IMR-90 (cell line): Measurements from ENCODE around the gene ST7. TPM values are rescaled to one million over a fixed set of nuclear protein-coding genes. Genes with fewer than 3 reads are reported as not detected.

Source experiments
- ATAC-seq: fragments of 200-7000 bp; cut with Tn5 transposase; 2 replicates; pipeline ENCODE4 v1.9.1; 2020; ENCODE audit warnings: low read depth, mild to moderate bottlenecking, moderate library complexity
- BruUV-seq: library from RNA; stranded (reverse); fragments of 400-500 nt; replicated peaks from 2 replicates; lab custom pipeline; 2021; lab: Mats Ljungman, UMichigan
- CTCF ChIA-PET: fragments of 300-600 bp; formaldehyde crosslinking; extraction: SDS; loops from one replicate; lab custom pipeline; 2021; ENCODE audit warnings: antibody characterized with exemption; lab: Yijun Ruan, JAX
- POLR2A ChIA-PET: fragments of 300-600 bp; sonication (Branson Sonifier 250); formaldehyde crosslinking; loops from one replicate; lab custom pipeline; 2022; ENCODE audit warnings: antibody characterized with exemption; ENCODE audit not compliant: unreplicated experiment; lab: Charles Lee
- DNase-seq: peaks from one replicate; pipeline ENCODE4 v3.0.0; 2013
- H2AFZ ChIP-seq: replicated peaks from 2 replicates; pipeline ENCODE3; 2013; ENCODE audit warnings: low read length, mild to moderate bottlenecking; ENCODE audit not compliant: poor library complexity
- H2AK5ac ChIP-seq: 2 replicates; pipeline ENCODE4 v1.6.1; 2013; ENCODE audit warnings: low read depth, low read length, inconsistent platforms
- H2AK9ac ChIP-seq: replicated peaks from 2 replicates; pipeline ENCODE3; 2013; ENCODE audit warnings: mild to moderate bottlenecking, low read depth, low read length, moderate library complexity; ENCODE audit not compliant: poor library complexity
- H2BK120ac ChIP-seq: 2 replicates; pipeline ENCODE4 v1.6.1; 2013; ENCODE audit warnings: low read depth, low read length, inconsistent platforms
- H2BK15ac ChIP-seq: 3 replicates; pipeline ENCODE4 v1.6.1; 2013; ENCODE audit warnings: low read depth, low read length, inconsistent platforms
- H2BK20ac ChIP-seq: 2 replicates; pipeline ENCODE4 v1.6.1; 2013; ENCODE audit warnings: low read depth, mild to moderate bottlenecking, inconsistent platforms, low read length, moderate library complexity
- H2BK5ac ChIP-seq: 2 replicates; pipeline ENCODE4 v1.6.1; 2013; ENCODE audit warnings: mild to moderate bottlenecking, low read depth, low read length, inconsistent platforms; ENCODE audit not compliant: poor library complexity, severe bottlenecking
- H3K14ac ChIP-seq: replicated peaks from 2 replicates; pipeline ENCODE4 v1.6.1; 2013; ENCODE audit warnings: low read depth, low read length, inconsistent platforms
- H3K18ac ChIP-seq: 2 replicates; pipeline ENCODE4 v1.6.1; 2013; ENCODE audit warnings: low read depth, low read length, control low read depth
- H3K23ac ChIP-seq: 2 replicates; pipeline ENCODE4 v1.6.1; 2013; ENCODE audit warnings: low read depth, low read length, inconsistent platforms
- H3K27ac ChIP-seq: 2 replicates; pipeline ENCODE4 v1.5.1; 2013; ENCODE audit warnings: mild to moderate bottlenecking, control low read depth, low read length; ENCODE audit not compliant: insufficient read depth
- H3K27me3 ChIP-seq: 2 replicates; pipeline ENCODE4 v1.6.1; 2013; ENCODE audit warnings: low read length; ENCODE audit not compliant: control insufficient read depth, insufficient read depth
- H3K36me3 ChIP-seq: 2 replicates; pipeline ENCODE4 v1.6.1; 2013; ENCODE audit warnings: low read length, mixed read lengths; ENCODE audit not compliant: control insufficient read depth, insufficient read depth
- H3K4ac ChIP-seq: 2 replicates; pipeline ENCODE4 v1.6.1; 2013; ENCODE audit warnings: low read depth, low read length, inconsistent platforms
- H3K4me1 ChIP-seq: 2 replicates; pipeline ENCODE4 v1.6.1; 2013; ENCODE audit warnings: low read length, mixed read lengths; ENCODE audit not compliant: control insufficient read depth, insufficient read depth
- H3K4me2 ChIP-seq: 2 replicates; pipeline ENCODE4 v1.6.1; 2013; ENCODE audit warnings: low read depth, mild to moderate bottlenecking, control low read depth, low read length, moderate library complexity
- H3K4me3 ChIP-seq: 2 replicates; pipeline ENCODE4 v1.5.1; 2013; ENCODE audit warnings: low read depth, mild to moderate bottlenecking, control low read depth, low read length, moderate library complexity; ENCODE audit not compliant: insufficient read depth
- H3K56ac ChIP-seq: 2 replicates; pipeline ENCODE4 v1.6.1; 2013; ENCODE audit warnings: low read length, inconsistent platforms; ENCODE audit not compliant: insufficient read depth; ENCODE audit errors: extremely low read depth
- H3K79me1 ChIP-seq, 2 experiments: 2 replicates each; pipeline ENCODE4 v1.6.1; 2013; ENCODE audit warnings: low read length in 2 of 2, inconsistent platforms in 1 of 2, low read depth in 1 of 2
- H3K9ac ChIP-seq: 2 replicates; pipeline ENCODE4 v1.6.1; 2013; ENCODE audit warnings: low read depth, low read length, control low read depth
- H3K9me1 ChIP-seq: 2 replicates; pipeline ENCODE4 v1.6.1; 2013; ENCODE audit warnings: low read length, inconsistent platforms; ENCODE audit not compliant: insufficient read depth
- H3K9me3 ChIP-seq: 2 replicates; pipeline ENCODE4 v1.6.1; 2013; ENCODE audit warnings: low read length; ENCODE audit not compliant: control insufficient read depth, insufficient read depth
- H4K20me1 ChIP-seq: 2 replicates; pipeline ENCODE4 v1.6.1; 2013; ENCODE audit warnings: low read length, inconsistent platforms; ENCODE audit not compliant: insufficient read depth
- H4K5ac ChIP-seq: 2 replicates; pipeline ENCODE4 v1.6.1; 2013; ENCODE audit warnings: mild to moderate bottlenecking, low read depth, low read length, control low read depth
- H4K8ac ChIP-seq, 2 experiments: 2 replicates each; pipeline ENCODE4 v1.6.1; 2013; ENCODE audit warnings: low read depth in 2 of 2, low read length in 2 of 2, control low read depth in 1 of 2, inconsistent platforms in 1 of 2
- H4K91ac ChIP-seq: 2 replicates; pipeline ENCODE4 v1.6.1; 2013; ENCODE audit warnings: low read depth, low read length, inconsistent platforms; ENCODE audit not compliant: insufficient read depth
- CEBPB ChIP-seq: IDR thresholded peaks from 2 replicates; pipeline ENCODE4 v1.6.1; 2012; ENCODE audit warnings: low read depth, low read length, improper control_type of control experiment
- CHD1 ChIP-seq: IDR thresholded peaks from 2 replicates; pipeline ENCODE4 v1.6.1; 2012; ENCODE audit warnings: low read depth, low read length, improper control_type of control experiment
- FOS ChIP-seq: fragments of 150-350 bp; IDR thresholded peaks from 2 replicates; pipeline ENCODE4 v1.6.1; 2016; ENCODE audit warnings: low read depth, low read length
- MAFK ChIP-seq: IDR thresholded peaks from 2 replicates; pipeline ENCODE4 v1.6.1; 2012; ENCODE audit warnings: low read depth, low read length, improper control_type of control experiment
- MAZ ChIP-seq: IDR thresholded peaks from 2 replicates; pipeline ENCODE4 v1.6.1; 2012; ENCODE audit warnings: low read depth, mild to moderate bottlenecking, low read length, improper control_type of control experiment, moderate library complexity, borderline replicate concordance
- MXI1 ChIP-seq: IDR thresholded peaks from 2 replicates; pipeline ENCODE4 v1.6.1; 2012; ENCODE audit warnings: low read depth, mild to moderate bottlenecking, low read length, moderate library complexity, borderline replicate concordance
- NFE2L2 ChIP-seq: fragments of 150-350 bp; IDR thresholded peaks from 2 replicates; pipeline ENCODE4 v1.6.1; 2016; ENCODE audit warnings: low read depth, mild to moderate bottlenecking, low read length
- POLR2A ChIP-seq: IDR thresholded peaks from 2 replicates; pipeline ENCODE4 v1.6.1; 2012; ENCODE audit warnings: mild to moderate bottlenecking, low read depth, low read length
- RCOR1 ChIP-seq: IDR thresholded peaks from 2 replicates; pipeline ENCODE4 v1.6.1; 2012; ENCODE audit warnings: mild to moderate bottlenecking, low read length, improper control_type of control experiment; ENCODE audit not compliant: insufficient replicate concordance
- SMC3 ChIP-seq: fragments of 150-350 bp; IDR thresholded peaks from 2 replicates; pipeline ENCODE4 v1.6.1; 2016; ENCODE audit warnings: low read depth, mild to moderate bottlenecking, antibody characterized with exemption, low read length, moderate library complexity
- WGBS, 2 experiments: methylation state at CpG; one replicate each; pipeline versions ENCODE4 v1.1.5 to v1.1.7; 2013; ENCODE audit warnings: missing lambda C conversion rate in 2 of 2; ENCODE audit not compliant: insufficient read length in 1 of 2; ENCODE audit errors: extremely low coverage in 2 of 2; 5-methylcytosine and 5-hydroxymethylcytosine counted together
- dilution Hi-C: fragments of 300-500 bp; cut with HindIII; formaldehyde crosslinking; loops from one replicate; pipeline ENCODE4 v1.14.3; 2018; ENCODE audit warnings: low sequenced_read_pairs; ENCODE audit not compliant: unreplicated experiment
- in situ Hi-C: fragments of 300-500 bp; cut with MboI; formaldehyde crosslinking; loops from 3 replicates; pipeline ENCODE4 v1.14.3; 2019; ENCODE audit warnings: low sequenced_read_pairs, inconsistent platforms, mixed read lengths
- intact Hi-C: fragments of 100-400 bp; cut with micrococcal nuclease; formaldehyde crosslinking; loops from 2 replicates; pipeline ENCODE4 v1.10.0; 2022
- polyA plus RNA-seq, 3 experiments: library from polyadenylated mRNA; depleted of rRNA; stranded (reverse); fragments of >200 nt; gene quantifications; 2 replicates each; pipeline ENCODE4 v1.2.3, GENCODE V29; 2012; ENCODE audit warnings: low replicate concordance in 1 of 3
- total RNA-seq: library from RNA; depleted of rRNA; stranded (reverse); fragments of >200 nt; gene quantifications from 2 replicates; pipeline ENCODE4 v1.2.3, GENCODE V29; 2012
- TF ChIP-seq, protein P1 (sequence below): fragments of 150-350 bp; IDR thresholded peaks from 2 replicates; pipeline ENCODE4 v1.6.1; 2016; ENCODE audit warnings: low read depth, mild to moderate bottlenecking, low read length, moderate library complexity, borderline replicate concordance
- TF ChIP-seq, protein P2 (sequence below): conservative IDR thresholded peaks from 2 replicates; pipeline ENCODE4 v1.5.1; 2012; ENCODE audit warnings: mild to moderate bottlenecking, low read depth, low read length, improper control_type of control experiment

ST7 gene
- total and polyA plus RNA-seq, 2 of the 4 experiments (the other 2 are of a cell fraction): 18.6 to 26.0 TPM

DNA sequence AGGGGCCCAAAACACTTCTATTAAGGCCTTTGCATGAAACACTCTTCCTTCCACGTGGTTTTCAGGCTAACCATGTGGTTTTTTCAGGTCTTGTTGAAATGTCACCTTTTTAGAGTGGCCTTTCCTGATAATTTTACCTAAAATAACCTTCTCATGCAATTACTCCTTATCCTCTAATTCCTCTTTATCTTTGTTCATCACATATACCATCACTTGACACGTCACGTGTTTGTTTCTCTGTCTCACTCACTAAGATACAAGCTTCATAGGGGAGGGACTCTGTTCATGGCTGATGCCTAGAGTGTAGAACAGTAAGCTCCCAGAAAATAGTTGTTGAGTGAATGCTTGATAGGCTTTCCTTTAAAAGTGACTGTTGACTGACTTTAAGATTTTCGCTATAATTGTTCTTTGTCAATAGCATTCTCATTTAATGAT is 63.7 kb downstream of the ST7 start (continued):
- TF ChIP-seq, protein P1, sequence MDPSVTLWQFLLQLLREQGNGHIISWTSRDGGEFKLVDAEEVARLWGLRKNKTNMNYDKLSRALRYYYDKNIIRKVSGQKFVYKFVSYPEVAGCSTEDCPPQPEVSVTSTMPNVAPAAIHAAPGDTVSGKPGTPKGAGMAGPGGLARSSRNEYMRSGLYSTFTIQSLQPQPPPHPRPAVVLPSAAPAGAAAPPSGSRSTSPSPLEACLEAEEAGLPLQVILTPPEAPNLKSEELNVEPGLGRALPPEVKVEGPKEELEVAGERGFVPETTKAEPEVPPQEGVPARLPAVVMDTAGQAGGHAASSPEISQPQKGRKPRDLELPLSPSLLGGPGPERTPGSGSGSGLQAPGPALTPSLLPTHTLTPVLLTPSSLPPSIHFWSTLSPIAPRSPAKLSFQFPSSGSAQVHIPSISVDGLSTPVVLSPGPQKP: no peak
- TF ChIP-seq RCOR1 (no peak), CHD1 (no peak)

DNA sequence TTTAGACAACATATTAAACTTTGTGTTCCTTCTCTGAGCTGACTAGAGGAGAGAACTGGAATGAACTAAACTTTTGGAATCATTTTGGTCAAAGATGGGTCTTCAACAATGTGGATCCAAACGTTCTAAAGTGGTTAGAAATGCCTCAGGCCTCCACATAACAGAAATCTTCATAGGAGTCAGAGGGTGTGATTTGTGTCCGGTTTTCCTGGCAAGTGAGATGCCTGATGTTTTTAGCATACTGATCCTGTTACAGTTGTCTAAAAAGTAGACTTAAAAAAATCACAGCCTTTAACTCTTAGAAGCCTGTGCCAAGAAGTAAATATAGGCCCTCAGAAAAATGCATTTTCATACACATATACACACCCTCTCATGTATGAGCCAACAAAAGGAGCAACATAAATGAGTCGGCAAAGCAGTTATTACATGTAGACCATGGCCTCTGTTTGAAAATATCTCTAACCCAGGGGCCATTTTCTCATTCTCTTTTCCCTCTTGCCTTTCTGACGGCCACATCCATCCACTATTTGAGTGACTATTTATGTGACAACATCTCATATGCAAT is 64.5 kb downstream of the ST7 start:
- no peak overlapping the region for H3K4me3 ChIP-seq
- H3K4me1 ChIP-seq: peaks cover 3% of the 10 kb centered on the region
- POLR2A ChIA-PET: no interaction called here
- H3K27ac ChIP-seq: no peak overlapping the region
- H3K79me1 ChIP-seq: peaks cover 7 to 18% of the 10 kb centered on the region in 2 experiments
- H3K4me2 ChIP-seq: no peak overlapping the region; the same call in 1 of the 2 replicates
- intact Hi-C loops: no loop called here
- no peak overlapping the region for H2AFZ ChIP-seq
- dilution Hi-C loops: no loop called here
- no peak overlapping the region for H2AK9ac ChIP-seq
- no peak overlapping the region for H2BK120ac ChIP-seq
- peak overlapping the region in 1 of 2 experiments; percentile 6; a peak in 1 of 4 replicates for H4K8ac ChIP-seq
- H3K56ac ChIP-seq: no peak overlapping the region
- no peak overlapping the region for H2BK5ac ChIP-seq
- H2AK5ac ChIP-seq: no peak overlapping the region
- CTCF ChIA-PET: no interaction called here
- no TSS peak for BruUV-seq
- H3K14ac ChIP-seq: no peak overlapping the region; the same call in 1 of the 2 replicates
- no peak overlapping the region for H4K5ac ChIP-seq
- no peak overlapping the region for H3K18ac ChIP-seq
- H3K27me3 ChIP-seq: no peaks in the 10 kb centered on the region
- H3K9ac ChIP-seq: no peak overlapping the region
- ATAC-seq: no peak
- H3K4ac ChIP-seq: no peak overlapping the region
- no CpG with 5 or more reads among the region's 4 CpGs for WGBS, 2 experiments
- no peaks in the 10 kb centered on the region for H3K36me3 ChIP-seq
- no peak overlapping the region for H3K23ac ChIP-seq
- DNase-seq: peak; percentile 48
- no peak overlapping the region for H2BK20ac ChIP-seq
- in situ Hi-C loops: no loop called here
- no peaks in the 10 kb centered on the region for H3K9me1 ChIP-seq
- H4K20me1 ChIP-seq: no peaks in the 10 kb centered on the region
- H3K9me3 ChIP-seq: no peaks in the 10 kb centered on the region
- H4K91ac ChIP-seq: no peak overlapping the region
- no peak overlapping the region for H2BK15ac ChIP-seq
- TF ChIP-seq MAZ (no peak), RCOR1 (no peak), MAFK (no peak), FOS (no peak), MXI1 (no peak), CEBPB (no peak), SMC3 (no peak), POLR2A (no peak), NFE2L2 (no peak)
- TF ChIP-seq, protein P2, sequence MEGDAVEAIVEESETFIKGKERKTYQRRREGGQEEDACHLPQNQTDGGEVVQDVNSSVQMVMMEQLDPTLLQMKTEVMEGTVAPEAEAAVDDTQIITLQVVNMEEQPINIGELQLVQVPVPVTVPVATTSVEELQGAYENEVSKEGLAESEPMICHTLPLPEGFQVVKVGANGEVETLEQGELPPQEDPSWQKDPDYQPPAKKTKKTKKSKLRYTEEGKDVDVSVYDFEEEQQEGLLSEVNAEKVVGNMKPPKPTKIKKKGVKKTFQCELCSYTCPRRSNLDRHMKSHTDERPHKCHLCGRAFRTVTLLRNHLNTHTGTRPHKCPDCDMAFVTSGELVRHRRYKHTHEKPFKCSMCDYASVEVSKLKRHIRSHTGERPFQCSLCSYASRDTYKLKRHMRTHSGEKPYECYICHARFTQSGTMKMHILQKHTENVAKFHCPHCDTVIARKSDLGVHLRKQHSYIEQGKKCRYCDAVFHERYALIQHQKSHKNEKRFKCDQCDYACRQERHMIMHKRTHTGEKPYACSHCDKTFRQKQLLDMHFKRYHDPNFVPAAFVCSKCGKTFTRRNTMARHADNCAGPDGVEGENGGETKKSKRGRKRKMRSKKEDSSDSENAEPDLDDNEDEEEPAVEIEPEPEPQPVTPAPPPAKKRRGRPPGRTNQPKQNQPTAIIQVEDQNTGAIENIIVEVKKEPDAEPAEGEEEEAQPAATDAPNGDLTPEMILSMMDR: no peak
- TF ChIP-seq, protein P1: no peak
